ENCODE results near the gene PARP12. TPM values are rescaled to one million over a fixed set of nuclear protein-coding genes. Genes with fewer than 3 reads are reported as not detected.

The PARP12 gene
- total and polyA plus RNA-seq, 9 of the 15 experiments (the other 6 are each of a cell fraction or from before 2014, with no cell fraction given): 4.6 to 40.4 (median 23.5) TPM

- TF ChIP-seq ZNF518B (CRISPR knock-in tag; IDR thresholded peaks at IDR 0.05) (no peak), ILK (tag; IDR thresholded peaks at IDR 0.05; ENCODE audit: borderline replicate concordance, low read depth) (no peak)
Observed at GRCh38 chr7:140044251-140044650, 18.5 kb downstream of the PARP12 start (continued).

GRCh38 chr7:140042386-140042670 is 20.4 kb downstream of the PARP12 start:
- no peaks in the 10 kb centered on the region for H3K4me1 ChIP-seq (replicated peaks in 1 of 2; ENCODE audit: control insufficient read depth in 2 of 2, insufficient read depth in 2 of 2, low read length in 2 of 2)
- H4K20me1 ChIP-seq (replicated peaks; ENCODE audit: control insufficient read depth, insufficient read depth, low read length): no peaks in the 10 kb centered on the region
- peaks cover 44% of the 10 kb centered on the region for H3K36me3 ChIP-seq (ENCODE audit: control insufficient read depth, insufficient read depth, low read length)
- POLR2A ChIA-PET: interaction anchor here (0.8 to 1.4 kb wide), 4 partner anchors 12 to 21 kb away, joined by 3 to 5 read pairs (median 3); no protein-coding TSS in a partner anchor
- no peaks in the 10 kb centered on the region for H3K9me1 ChIP-seq (ENCODE audit: control insufficient read depth, insufficient read depth, low read length)
- FAIRE-seq (no peak), DNase-seq (ENCODE audit: extremely low read depth in 1 of 4, low spot score in 3 of 4) (no peak), ATAC-seq (no peak)
- no peak overlapping the region for H3K4me3 ChIP-seq
- H2AFZ ChIP-seq (ENCODE audit: low read depth, low read length): no peak overlapping the region
- 80% methylated on average over 10 of the region's 10 CpGs for WGBS (ENCODE audit: insufficient coverage, low coverage, missing lambda C conversion rate)
- H3K9me3 ChIP-seq (replicated peaks; ENCODE audit: control insufficient read depth, insufficient read depth, low read depth, low read length): no peaks in the 10 kb centered on the region
- H3K79me2 ChIP-seq (ENCODE audit: control insufficient read depth, insufficient read depth, low read length): no peaks in the 10 kb centered on the region
- TF ChIP-seq PHF20 (IDR thresholded peaks at IDR 0.05; ENCODE audit: partially characterized antibody) (no peak), GTF2A2 (tag; IDR thresholded peaks at IDR 0.05) (no peak), ZNF239 (CRISPR knock-in tag; IDR thresholded peaks at IDR 0.05) (no peak), ATF7 (IDR thresholded peaks at IDR 0.05) (no peak), HNRNPL (IDR thresholded peaks at IDR 0.05; ENCODE audit: low read depth, low read length) (no peak), TCF3 (CRISPR knock-in tag; IDR thresholded peaks at IDR 0.05) (no peak), CGGBP1 (CRISPR knock-in tag; IDR thresholded peaks at IDR 0.05) (no peak), ZNF175 (CRISPR knock-in tag; IDR thresholded peaks at IDR 0.05; ENCODE audit: low read depth) (no peak), RBM17 (IDR thresholded peaks at IDR 0.05; ENCODE audit: borderline replicate concordance, low read depth, low read length) (no peak), HINFP (tag; conservative IDR thresholded peaks at IDR 0.05; ENCODE audit: low read depth) (no peak), SMARCC2 (IDR thresholded peaks at IDR 0.05; ENCODE audit: low read depth) (no peak), GTF3C2 (IDR thresholded peaks at IDR 0.05; ENCODE audit: borderline replicate concordance, extremely low read depth, insufficient read length) (no peak)
- peak overlapping the region in 1 of 2 experiments; percentile 47; a peak in 1 of 4 replicates for H3K9ac ChIP-seq (ENCODE audit: insufficient read depth in 1 of 2, low read depth in 2 of 2, low read length in 2 of 2)
- H3K27me3 ChIP-seq (ENCODE audit: control insufficient read depth in 2 of 2, insufficient read depth in 2 of 2, low read length in 2 of 2): no peaks in the 10 kb centered on the region
- BruUV-seq (replicated peaks): no TSS peak
- CTCF ChIA-PET (ENCODE audit: low intra/inter-chr PET ratio): no interaction called here
- intact Hi-C loops (cut with micrococcal nuclease) (no loop called here), in situ Hi-C loops (cut with MboI) (no loop called here)
- H3K4me2 ChIP-seq (ENCODE audit: insufficient read depth, low read length): no peak overlapping the region
- H3K27ac ChIP-seq (ENCODE audit: extremely low read depth, low read depth, low read length): no peak overlapping the region

All from K562 (cell line).